LNCaP clone FGC (cell line): ENCODE results near the gene CCN2.

Source experiments
- DNase-seq: peaks from one replicate; pipeline ENCODE4 v3.0.0-alpha.2; 2011; ENCODE audit warnings: low read depth
- H3K4me3 ChIP-seq: 2 replicates; pipeline ENCODE4 v1.5.1; 2011; ENCODE audit warnings: mild to moderate bottlenecking, low read depth, low read length, control low read depth
- TF ChIP-seq, protein P1 (sequence below): IDR thresholded peaks from 2 replicates; pipeline ENCODE4 v1.5.1; 2012; ENCODE audit warnings: mild to moderate bottlenecking; ENCODE audit not compliant: control insufficient read depth, insufficient read depth; ENCODE audit errors: extremely low read depth

Gene CCN2

GRCh38 chr6:131945971-131946370 lies 5.2 kb downstream of the CCN2 start:
- DNase-seq: no peak
- no peak overlapping the region for H3K4me3 ChIP-seq
- TF ChIP-seq, protein P1, sequence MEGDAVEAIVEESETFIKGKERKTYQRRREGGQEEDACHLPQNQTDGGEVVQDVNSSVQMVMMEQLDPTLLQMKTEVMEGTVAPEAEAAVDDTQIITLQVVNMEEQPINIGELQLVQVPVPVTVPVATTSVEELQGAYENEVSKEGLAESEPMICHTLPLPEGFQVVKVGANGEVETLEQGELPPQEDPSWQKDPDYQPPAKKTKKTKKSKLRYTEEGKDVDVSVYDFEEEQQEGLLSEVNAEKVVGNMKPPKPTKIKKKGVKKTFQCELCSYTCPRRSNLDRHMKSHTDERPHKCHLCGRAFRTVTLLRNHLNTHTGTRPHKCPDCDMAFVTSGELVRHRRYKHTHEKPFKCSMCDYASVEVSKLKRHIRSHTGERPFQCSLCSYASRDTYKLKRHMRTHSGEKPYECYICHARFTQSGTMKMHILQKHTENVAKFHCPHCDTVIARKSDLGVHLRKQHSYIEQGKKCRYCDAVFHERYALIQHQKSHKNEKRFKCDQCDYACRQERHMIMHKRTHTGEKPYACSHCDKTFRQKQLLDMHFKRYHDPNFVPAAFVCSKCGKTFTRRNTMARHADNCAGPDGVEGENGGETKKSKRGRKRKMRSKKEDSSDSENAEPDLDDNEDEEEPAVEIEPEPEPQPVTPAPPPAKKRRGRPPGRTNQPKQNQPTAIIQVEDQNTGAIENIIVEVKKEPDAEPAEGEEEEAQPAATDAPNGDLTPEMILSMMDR: no peak

DNA sequence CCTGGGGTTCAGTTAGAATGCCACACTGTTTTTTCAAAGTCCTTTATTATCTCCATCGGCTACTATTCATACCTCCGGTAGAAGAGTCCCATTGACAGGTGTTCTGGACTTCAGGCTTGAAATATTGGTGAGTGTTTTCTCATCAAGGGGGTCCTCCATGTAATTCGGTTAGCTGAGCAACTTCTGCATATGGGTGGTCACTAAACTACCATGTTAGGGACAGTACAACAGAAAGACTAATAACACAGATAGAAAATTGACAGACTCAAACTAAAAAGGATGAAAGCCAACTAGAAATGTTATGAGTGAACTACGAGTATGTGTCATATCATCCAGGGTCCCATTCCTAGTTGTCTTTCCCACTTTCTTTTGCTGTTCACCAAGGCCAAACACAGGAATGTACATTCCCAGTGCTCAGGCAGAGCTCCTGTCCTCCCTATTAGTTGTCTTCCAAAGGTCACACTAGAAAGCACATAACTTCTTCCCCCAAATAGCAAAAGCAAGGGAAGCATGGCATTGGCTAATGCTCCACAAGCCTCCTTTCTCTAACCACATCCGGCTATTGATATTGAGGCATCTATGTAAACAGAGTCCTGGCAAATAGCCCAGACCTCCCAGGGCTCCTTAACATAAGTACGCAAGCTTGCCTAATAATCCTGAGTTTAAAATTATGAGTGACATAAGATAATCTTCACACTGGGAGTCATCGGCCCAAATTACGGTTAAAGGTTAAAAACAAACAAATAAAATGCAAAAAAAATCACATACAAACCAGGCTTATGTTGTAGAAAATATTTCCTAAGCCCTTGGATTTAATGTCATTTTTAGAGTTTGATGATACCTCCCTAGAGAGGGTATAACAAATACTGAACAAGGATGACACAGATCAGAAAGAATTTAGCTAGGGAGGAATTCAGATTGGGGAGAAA lies 13.2 kb downstream of the CCN2 start:
- no peak for DNase-seq
- no peak overlapping the region for H3K4me3 ChIP-seq
- TF ChIP-seq, protein P1: no peak

DNA sequence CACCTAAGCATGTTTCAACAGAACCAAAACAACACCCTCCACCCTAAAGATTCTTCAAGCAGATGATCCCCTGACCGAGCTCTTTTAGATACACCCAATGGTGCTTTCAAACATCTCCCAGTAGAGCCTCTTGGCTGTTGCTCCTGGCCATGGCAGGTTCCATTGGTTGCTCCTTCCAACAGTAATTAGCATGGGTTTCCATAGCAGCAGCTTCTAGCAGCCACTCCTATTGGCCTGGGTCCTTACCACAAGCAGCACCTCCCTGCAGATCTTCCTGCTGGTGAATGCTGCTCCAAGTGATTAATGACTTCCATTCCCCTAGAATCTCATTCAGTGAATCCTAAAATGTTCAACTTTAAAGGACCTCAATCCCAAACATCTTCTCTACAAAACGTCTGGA lies 13.9 kb downstream of the CCN2 start:
- DNase-seq: no peak
- H3K4me3 ChIP-seq: no peak overlapping the region

DNA sequence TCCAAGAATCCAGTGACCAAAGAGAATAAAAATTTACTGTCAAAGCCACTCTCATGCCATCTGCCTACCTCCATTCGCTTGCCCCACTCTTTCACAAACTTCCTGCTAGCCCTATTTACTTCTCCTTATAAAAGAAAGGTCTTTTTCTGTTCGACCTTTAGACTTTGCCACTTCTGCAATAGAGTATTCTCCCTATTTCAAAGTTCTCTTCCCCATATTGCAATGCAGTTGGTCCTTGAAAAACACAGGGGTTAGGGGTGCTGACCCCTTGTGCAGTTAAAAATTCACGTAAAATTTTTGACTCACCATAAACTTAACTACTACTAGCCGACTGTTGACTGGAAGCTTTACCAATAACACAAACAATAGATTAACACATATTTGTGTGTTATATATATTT lies 15.0 kb downstream of the CCN2 start:
- no peak for DNase-seq
- TF ChIP-seq, protein P1: no peak
- H3K4me3 ChIP-seq: no peak overlapping the region

More for the DNA sequence above, 13.9 kb downstream of the CCN2 start:
- TF ChIP-seq, protein P1: no peak

DNA sequence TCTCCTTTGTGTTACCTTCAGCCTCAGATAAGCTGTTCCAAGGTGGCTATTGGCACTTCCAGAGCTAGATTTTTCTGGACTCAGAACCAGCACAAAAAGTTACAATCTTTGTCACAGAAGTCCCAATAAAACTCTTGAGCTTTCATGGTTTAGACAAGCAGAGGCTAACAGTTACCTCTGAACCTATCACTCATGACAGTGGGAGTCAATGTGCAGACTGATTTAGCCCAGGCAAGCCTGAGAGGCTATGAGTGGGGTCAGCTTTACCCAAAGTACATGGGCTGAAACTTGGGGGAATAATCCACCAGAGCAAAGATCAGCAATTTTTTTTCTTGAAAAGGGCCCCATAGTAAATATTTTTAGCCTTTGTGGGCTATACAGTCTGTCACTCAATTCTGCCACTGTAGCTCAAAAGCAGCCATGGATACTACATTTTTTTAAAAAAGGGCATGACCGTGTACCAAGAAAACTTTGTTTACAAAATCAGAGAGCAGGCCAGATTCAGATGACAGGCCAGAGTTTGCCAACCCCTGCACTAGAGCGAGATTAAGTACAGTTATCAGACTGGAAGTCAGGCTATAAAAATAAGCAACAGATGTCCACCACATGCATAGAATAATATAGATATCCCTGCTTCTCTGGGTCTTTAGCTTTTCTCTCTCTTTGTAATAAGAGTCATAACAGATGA lies 20.0 kb downstream of the CCN2 start:
- no peak overlapping the region for H3K4me3 ChIP-seq
- TF ChIP-seq, protein P1: no peak
- no peak for DNase-seq

DNA sequence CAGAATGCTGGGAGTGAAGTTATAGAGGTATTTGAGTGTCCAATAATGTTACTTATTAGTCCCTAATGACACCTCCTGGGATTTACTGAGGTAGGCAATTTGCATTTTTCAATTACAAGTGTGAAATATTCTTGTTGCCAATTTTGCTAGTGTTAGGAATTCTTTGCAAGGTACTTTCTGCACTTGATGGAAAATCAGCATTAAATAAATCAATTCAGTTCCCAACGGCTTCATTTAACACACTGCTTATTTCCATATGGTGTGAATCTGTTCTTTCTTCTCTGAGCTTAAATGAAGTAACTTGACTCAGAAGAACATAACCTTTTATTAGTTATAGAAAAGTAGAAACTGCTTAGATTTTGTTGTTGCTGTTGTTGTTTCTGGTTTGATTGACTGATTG lies 21.2 kb downstream of the CCN2 start:
- no peak for DNase-seq
- TF ChIP-seq, protein P1: no peak
- no peak overlapping the region for H3K4me3 ChIP-seq
